ENCODE results near the gene SPOCK1.

Gene SPOCK1

GRCh38 chr5:137491121-137491520 lies 8.0 kb downstream of the SPOCK1 start:
- DNase-seq, result no peak

GRCh38 chr5:137490591-137490990 lies 8.5 kb downstream of the SPOCK1 start:
- DNase-seq, result no peak

- no peak for DNase-seq
These were observed 10.2 kb downstream of the SPOCK1 start for GRCh38 chr5:137488974-137489373.

GRCh38 chr5:137488516-137488915 lies 10.6 kb downstream of the SPOCK1 start:
- DNase-seq, result no peak

- DNase-seq, result no peak
These were observed 11.5 kb downstream of the SPOCK1 start for GRCh38 chr5:137487600-137487999.

- no peak for DNase-seq
These were observed 12.4 kb downstream of the SPOCK1 start for GRCh38 chr5:137486707-137487106.

GRCh38 chr5:137481596-137481995 lies 17.5 kb downstream of the SPOCK1 start:
- DNase-seq, result no peak

- DNase-seq, result no peak
These were observed 21.1 kb downstream of the SPOCK1 start for GRCh38 chr5:137478043-137478442.

GRCh38 chr5:137470921-137471220 lies 28.3 kb downstream of the SPOCK1 start:
- no peak for DNase-seq

GRCh38 chr5:137470111-137470920 lies 28.8 kb downstream of the SPOCK1 start:
- peak; percentile 73 for DNase-seq

- no peak for DNase-seq
These were observed 32.2 kb downstream of the SPOCK1 start for GRCh38 chr5:137466889-137467288.

GRCh38 chr5:137465930-137466329 lies 33.2 kb downstream of the SPOCK1 start:
- DNase-seq, result no peak

GRCh38 chr5:137462816-137463520 lies 36.2 kb downstream of the SPOCK1 start:
- DNase-seq, result no peak

- DNase-seq, result no peak
These were observed 36.9 kb downstream of the SPOCK1 start for GRCh38 chr5:137462265-137462590.

GRCh38 chr5:137461391-137462264 lies 37.5 kb downstream of the SPOCK1 start:
- DNase-seq, result no peak

GRCh38 chr5:137454671-137455070 lies 44.5 kb downstream of the SPOCK1 start:
- DNase-seq, result no peak

- DNase-seq, result no peak
These were observed 45.5 kb downstream of the SPOCK1 start for GRCh38 chr5:137453483-137454080.

- DNase-seq, result no peak
These were observed 48.4 kb downstream of the SPOCK1 start for GRCh38 chr5:137450759-137451158.

- DNase-seq, result no peak
These were observed 50.3 kb downstream of the SPOCK1 start for GRCh38 chr5:137448868-137449267.

GRCh38 chr5:137446615-137447014 lies 52.5 kb downstream of the SPOCK1 start:
- no peak for DNase-seq

- no peak for DNase-seq
These were observed 53.0 kb downstream of the SPOCK1 start for GRCh38 chr5:137446151-137446550.

- DNase-seq, result no peak
These were observed 56.5 kb downstream of the SPOCK1 start for GRCh38 chr5:137442660-137443059.

GRCh38 chr5:137441476-137441875 lies 57.6 kb downstream of the SPOCK1 start:
- DNase-seq, result no peak
